Epithelial cell of esophagus (primary cell): Measurements from ENCODE around the gene UBE4A.

Source experiments
- DNase-seq: peaks from one replicate; pipeline ENCODE4 v3.0.0; 2010; ENCODE audit warnings: low read depth
- H3K4me3 ChIP-seq: 2 replicates; pipeline ENCODE4 v1.5.1; 2011; ENCODE audit warnings: mild to moderate bottlenecking, low read length, control low read depth
- TF ChIP-seq, protein P1 (sequence below): IDR thresholded peaks from 2 replicates; pipeline ENCODE4 v1.5.1; 2011; ENCODE audit warnings: low read depth, mild to moderate bottlenecking, low read length, control low read depth, inconsistent platforms; ENCODE audit not compliant: insufficient read depth; ENCODE audit errors: missing control alignments

The UBE4A gene

GRCh38 chr11:118359295-118359958 lies at the start of gene UBE4A:
Gene UBE4A (plus strand): TSS chr11:118359600. CDS start chr11:118365081, 5,481 bp downstream.
- TF ChIP-seq, protein P1, sequence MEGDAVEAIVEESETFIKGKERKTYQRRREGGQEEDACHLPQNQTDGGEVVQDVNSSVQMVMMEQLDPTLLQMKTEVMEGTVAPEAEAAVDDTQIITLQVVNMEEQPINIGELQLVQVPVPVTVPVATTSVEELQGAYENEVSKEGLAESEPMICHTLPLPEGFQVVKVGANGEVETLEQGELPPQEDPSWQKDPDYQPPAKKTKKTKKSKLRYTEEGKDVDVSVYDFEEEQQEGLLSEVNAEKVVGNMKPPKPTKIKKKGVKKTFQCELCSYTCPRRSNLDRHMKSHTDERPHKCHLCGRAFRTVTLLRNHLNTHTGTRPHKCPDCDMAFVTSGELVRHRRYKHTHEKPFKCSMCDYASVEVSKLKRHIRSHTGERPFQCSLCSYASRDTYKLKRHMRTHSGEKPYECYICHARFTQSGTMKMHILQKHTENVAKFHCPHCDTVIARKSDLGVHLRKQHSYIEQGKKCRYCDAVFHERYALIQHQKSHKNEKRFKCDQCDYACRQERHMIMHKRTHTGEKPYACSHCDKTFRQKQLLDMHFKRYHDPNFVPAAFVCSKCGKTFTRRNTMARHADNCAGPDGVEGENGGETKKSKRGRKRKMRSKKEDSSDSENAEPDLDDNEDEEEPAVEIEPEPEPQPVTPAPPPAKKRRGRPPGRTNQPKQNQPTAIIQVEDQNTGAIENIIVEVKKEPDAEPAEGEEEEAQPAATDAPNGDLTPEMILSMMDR = no peak
- peak; percentile 95 for DNase-seq
- H3K4me3 ChIP-seq = peak within 1 kb of the TSS; percentile 100

GRCh38 chr11:118310271-118310670 lies 49.1 kb upstream of the UBE4A start:
- TF ChIP-seq, protein P1 = no peak
- no peak overlapping the region for H3K4me3 ChIP-seq
- DNase-seq = no peak

DNA sequence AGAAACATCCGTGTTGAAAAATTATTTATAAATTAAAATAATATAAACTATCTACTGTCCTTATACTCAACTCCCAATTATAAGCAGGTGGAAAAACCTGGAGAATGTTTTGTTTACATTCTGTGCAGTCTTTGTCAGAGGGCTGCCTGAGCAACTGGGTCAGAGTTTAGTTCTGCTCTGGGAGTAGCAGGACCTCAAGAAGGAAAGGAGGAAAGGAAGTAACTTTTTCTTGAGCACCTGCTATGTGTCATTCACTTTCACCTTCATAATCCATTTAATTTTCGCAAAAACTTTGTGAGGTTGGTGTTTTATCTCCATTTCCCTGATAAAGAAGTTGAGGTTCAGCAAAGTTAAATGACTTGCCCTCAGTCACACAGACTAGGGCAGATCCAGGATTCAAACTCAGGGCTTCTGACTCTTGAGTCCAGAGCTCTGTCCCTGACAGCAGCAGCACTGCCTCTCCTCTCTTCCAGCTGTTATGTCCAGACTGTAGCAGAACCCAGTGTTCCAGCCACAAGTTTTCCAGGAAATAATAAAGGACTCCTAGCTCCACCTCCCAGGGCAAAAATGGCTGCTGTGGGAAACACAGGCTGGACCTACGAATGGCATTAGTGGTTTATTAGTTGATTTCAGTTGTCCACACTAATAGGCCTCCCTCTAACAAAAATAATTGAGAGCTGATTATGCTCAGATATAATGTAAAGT lies 48.5 kb upstream of the UBE4A start:
- TF ChIP-seq, protein P1 = no peak
- no peak overlapping the region for H3K4me3 ChIP-seq
- DNase-seq = no peak

DNA sequence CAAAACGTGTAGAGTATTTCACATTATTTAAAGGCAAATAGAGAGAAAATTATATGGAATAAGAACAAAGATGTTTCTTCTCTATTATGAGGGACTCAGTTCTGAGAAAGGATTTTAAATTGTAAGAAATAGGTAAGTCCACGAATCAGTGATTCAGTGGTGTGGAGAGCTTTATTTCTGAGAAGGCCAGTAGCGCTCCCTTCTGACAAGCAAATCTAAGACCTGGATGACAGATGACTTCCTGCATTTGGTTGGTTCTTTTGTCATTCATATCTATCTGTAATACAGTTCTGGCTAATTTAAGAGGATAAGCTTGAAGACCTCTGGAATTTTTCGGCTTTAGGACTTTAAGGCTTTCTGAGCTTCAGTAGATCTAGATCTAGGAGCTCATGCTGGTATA lies 47.9 kb upstream of the UBE4A start:
- TF ChIP-seq, protein P1 = peak; percentile 9
- no peak overlapping the region for H3K4me3 ChIP-seq
- DNase-seq = peak; percentile 23

- TF ChIP-seq, protein P1 = no peak
Observed at GRCh38 chr11:118312328-118312727, 47.1 kb upstream of the UBE4A start.

GRCh38 chr11:118313242-118313641 lies 46.2 kb upstream of the UBE4A start:
- TF ChIP-seq, protein P1 = no peak
- no peak overlapping the region for H3K4me3 ChIP-seq
- no peak for DNase-seq

More at GRCh38 chr11:118312328-118312727, 47.1 kb upstream of the UBE4A start:
- H3K4me3 ChIP-seq = no peak overlapping the region
- DNase-seq = no peak

GRCh38 chr11:118314988-118315411 lies 44.4 kb upstream of the UBE4A start:
- TF ChIP-seq, protein P1 = no peak
- no peak for DNase-seq
- no peak overlapping the region for H3K4me3 ChIP-seq
